ENCODE measurements around the gene TEAD1.

Gene TEAD1

DNA sequence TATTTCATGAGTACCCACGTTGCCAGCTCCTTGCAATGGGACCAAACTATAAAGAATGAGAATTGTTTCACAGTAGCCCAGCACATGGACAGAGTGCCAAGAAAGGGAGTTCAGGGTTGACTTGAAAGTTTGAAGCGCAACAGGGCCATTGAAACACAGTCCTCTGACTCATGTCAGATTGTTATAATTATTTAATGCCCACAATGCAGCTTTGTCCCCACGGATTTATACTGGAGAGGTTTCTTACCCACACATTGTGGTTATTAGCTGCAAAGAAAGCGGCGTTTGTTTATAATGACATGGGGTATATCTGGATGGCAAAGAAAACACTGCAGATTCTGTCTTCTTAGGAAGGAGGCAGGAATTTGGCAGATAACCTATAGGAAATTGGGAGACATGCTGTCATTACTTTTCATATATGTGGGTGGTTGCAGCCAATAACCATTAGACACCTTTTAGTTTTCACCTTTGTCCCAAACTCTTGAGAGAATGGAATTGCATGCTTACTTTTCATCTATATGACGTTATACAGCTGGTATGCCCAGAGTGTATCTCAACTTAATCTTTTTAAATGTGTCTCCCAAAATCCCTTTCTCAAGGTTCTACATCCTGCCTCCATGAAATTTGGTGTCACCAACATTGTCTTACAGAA lies 143.6 kb downstream of the TEAD1 start:
- no peak for FAIRE-seq

DNA sequence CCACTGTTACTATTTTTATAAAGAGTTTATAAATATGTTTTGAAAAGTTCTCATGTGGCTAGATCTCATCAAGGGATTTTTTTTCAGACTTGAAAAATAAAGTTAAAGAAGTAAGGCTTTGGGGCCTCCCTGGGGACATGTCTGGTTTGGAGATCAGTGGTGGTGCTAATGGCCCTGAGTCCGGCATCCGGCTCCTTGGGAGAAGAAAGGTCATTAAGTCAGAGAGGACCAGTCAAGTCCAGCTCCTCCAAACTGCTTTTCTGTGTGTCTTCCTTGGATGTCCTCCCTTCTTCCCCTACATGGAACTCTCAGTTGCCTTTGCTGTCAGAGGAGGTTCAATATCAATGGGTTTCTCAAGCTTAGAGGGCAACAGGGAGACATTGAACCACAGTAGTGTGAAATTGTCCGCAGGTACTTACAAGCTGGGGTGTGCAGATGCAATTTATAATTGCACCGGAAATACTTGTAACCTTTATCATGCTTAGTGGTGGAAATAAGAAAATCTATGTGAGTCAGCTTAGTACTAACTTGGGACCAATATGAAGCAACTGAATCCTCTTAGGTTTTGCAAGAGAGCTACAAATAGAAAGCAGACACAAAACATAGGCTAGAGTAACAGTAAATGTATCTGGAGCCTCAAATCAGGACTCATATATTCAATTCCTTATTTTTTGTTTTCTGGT lies 144.3 kb downstream of the TEAD1 start:
- no peak for FAIRE-seq

- FAIRE-seq: no peak
Observed at GRCh38 chr11:12822392-12823022, 148.3 kb downstream of the TEAD1 start.

DNA sequence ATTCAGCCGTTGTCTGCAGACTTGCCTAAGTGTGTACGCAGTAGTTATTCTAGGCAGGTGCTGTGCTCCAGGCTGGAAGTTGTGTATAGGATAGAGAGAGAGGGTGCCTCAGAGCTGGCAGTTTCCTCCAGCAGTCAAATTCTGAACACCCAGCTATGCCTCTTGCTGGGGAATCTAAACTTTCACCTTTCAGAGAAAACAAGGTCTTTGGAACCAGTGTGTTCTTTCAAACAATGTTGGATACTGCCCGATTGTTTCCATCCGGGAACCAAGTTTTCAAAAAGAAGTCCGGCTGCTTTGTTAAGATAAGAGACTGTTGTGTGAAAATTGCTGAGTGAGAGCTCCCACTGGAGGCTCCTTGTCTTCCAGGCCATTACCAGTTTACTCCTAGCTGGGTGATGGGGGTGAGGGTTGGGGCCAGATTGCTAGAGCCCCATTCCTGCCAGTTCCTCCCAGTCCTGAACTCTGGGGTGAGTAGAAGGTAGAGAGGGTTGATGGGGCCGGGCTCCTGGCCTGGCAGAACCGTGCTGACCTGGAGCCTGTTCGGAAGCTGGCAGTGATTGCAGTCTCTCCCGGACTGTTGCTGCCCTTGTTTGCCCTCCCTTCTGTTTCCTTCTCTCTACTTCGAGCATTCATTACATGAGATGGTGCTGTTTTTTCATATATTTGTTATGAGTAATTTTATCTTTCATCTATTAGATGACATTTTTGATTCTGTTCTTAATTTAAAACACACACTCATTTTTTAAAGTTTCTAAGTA lies 150.2 kb downstream of the TEAD1 start:
- FAIRE-seq: no peak

DNA sequence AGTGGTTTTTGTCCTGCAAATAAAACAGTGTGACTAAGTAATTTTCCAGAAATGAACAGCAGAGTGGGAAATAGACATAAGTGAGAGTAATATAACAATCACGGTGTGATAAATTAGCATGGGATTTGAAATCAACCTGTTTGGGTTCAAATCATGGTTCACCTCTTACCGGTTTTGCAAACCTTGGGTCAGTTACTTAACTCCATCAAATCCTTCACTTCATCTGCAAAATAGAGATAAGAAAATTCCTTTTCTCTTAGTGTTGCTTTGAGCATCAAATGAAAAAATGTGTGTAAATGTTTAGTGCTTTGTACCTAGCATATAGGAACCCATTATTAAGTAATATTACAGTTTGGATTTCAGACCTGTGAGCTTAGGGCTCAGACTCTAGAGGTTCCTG lies 152.2 kb downstream of the TEAD1 start:
- FAIRE-seq: no peak

- FAIRE-seq: no peak
Observed at GRCh38 chr11:12827369-12827768, 153.1 kb downstream of the TEAD1 start.

- FAIRE-seq: no peak
Observed at GRCh38 chr11:12827929-12828812, 153.9 kb downstream of the TEAD1 start.

- FAIRE-seq: no peak
Observed at GRCh38 chr11:12829131-12829530, 154.9 kb downstream of the TEAD1 start.

DNA sequence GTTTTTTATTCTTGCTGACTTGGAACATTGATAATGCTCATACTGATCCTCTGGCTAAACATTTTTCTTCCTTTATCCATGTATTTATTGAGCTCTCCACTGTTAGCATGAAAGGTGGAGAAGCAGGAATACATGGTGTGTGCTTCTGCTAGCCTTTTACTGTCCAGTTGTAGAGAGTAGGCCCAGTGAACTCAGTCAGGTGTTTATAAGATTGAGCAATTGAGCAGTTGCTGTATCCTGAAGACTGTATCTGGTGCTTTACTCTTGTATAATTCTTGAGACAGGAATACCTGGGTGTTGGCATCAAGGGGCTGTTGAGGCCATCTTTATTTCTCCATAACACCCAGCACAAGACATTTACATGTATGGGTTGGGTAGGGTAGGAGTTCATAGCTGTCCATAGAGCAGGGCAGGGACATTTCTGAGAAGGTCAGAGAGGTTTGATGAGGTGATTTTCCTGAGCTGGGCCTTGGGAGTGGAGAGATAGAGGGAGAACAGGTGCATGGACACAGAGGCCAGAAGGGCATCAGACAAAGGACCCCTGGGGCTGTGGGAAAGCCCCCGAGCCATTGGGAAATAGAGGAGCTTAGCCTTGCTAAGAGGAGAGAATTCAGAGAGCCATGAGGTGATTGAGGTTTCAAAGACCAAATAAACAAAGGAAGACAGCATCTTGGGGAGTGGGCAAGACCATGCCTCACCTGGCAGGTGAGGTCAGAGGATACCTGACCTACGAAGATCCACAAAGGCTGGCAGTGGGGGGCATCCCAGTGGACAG lies 155.5 kb downstream of the TEAD1 start:
- no peak for FAIRE-seq

DNA sequence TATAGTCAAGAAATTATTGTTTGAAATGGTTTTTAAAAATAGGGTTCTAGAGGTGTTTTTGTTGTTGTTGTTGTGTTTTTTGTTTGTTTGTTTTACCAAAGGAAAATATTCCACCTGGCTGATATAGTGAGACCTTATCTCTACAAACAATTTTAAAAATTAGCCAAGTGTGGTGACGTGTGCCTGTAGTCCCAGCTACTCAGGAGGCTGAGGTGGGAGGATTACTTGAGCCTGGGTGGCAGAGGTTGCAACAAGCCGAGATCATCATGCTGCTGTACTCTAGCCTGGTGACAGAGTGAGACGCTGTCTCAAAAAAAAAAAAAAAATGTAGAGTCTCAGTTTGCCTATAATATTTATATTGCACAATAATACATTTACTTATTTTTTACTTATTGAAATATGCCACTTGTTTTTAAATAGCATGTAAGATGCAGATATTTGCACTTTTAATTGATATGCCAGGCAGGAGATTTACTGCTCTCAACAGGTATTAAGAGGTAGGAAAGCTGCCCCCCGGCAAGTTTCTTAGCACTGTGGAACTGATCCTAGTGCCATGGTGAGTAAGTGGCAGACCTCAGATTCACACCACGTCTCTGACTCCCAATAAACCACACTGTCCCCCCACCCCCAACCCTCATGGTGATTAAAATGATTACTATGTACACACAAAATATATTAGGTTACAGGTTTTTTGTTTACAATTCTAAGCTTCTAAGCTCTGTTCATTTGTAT lies 157.4 kb downstream of the TEAD1 start:
- FAIRE-seq: no peak

DNA sequence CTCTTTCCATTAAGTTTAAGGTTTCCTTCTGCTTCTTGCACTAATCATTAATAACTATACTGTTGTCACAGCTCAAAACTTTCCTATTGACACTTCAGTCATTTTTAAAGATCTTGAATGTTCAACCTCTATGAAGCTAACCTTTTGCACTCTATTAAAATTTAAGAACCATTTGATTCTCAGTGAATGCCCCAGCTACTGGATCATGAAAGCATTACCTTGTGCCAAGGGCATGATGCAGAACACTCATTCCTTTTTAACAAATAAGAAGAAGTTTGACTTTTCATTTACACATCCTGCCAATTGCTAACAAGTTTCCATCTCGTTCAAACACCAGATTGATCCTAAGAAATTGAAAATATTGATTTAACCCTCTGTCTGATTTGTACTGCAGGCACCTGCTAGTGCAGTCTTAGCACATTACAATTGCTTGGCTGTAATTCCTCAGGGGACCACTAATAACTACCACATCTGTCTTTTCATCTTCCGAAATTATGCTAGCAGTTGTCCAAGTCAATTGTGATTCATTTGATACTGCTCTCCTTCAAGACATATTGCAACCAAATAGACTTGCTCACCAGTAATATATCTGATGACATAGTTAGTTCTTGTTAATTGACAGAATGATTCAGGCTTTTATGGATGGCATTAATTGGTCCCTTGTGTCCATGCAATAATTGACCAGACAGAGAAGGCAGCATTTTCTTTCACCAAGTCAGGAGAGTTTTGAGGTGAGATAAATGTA lies 158.4 kb downstream of the TEAD1 start:
- FAIRE-seq: no peak

GRCh38 chr11:12834166-12834565 lies 159.9 kb downstream of the TEAD1 start:
- FAIRE-seq: no peak

- FAIRE-seq: no peak
Observed at GRCh38 chr11:12834630-12835029, 160.4 kb downstream of the TEAD1 start.

DNA sequence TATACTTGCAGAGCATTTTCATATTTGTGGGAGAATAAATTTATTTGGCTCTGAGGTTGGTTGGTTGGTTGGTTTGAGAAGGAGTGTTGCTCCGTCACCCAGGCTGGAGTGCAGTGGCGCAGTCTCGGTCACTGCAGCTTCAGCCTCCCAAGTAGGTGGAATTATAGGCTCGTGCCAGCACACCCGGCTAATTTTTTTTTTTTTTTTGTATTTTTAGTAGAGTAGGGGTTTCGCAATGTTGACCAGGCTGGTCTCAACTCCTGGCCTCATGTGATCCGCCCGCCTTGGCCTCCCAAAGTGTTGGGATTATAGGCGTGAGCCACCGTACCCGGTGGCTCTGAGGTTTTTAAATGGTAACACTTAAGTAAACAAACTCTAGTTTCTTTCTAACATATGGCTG lies 161.1 kb downstream of the TEAD1 start:
- FAIRE-seq: no peak

- FAIRE-seq: no peak
Observed at GRCh38 chr11:12838463-12839123, 164.4 kb downstream of the TEAD1 start.

GRCh38 chr11:12840871-12841660 lies 166.8 kb downstream of the TEAD1 start:
- FAIRE-seq: no peak

DNA sequence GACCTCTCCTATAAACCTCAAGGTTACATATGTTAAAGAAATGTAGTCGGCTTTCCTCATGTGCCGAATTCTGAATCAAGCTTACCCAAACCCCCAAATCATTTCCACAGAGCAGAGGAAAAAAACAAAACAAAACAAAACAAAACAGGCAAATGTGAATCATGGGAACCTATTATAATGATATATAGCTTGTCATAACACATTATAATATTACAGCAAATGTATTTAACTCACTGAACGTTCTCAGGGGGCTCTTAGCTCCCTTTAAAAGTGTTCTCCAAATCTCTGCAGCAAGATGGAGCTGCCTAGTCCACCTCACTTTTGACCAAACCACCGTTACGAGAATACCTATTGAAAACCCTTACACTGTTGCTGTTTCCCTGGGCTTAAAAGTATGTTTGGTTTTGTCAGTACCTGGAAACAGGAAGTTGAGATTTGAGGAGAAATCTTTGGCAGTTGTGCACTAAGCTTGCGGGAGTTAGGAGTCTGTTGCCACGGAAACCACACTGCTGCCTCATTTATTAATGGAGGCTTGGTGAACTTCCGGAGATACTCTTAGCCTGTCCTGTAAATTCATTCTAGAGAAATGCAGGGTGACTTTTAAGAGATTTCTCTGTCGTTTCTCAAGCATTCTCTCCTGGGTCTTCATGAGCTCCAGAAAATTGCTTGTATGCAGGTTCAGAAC lies 167.9 kb downstream of the TEAD1 start:
- no peak for FAIRE-seq

DNA sequence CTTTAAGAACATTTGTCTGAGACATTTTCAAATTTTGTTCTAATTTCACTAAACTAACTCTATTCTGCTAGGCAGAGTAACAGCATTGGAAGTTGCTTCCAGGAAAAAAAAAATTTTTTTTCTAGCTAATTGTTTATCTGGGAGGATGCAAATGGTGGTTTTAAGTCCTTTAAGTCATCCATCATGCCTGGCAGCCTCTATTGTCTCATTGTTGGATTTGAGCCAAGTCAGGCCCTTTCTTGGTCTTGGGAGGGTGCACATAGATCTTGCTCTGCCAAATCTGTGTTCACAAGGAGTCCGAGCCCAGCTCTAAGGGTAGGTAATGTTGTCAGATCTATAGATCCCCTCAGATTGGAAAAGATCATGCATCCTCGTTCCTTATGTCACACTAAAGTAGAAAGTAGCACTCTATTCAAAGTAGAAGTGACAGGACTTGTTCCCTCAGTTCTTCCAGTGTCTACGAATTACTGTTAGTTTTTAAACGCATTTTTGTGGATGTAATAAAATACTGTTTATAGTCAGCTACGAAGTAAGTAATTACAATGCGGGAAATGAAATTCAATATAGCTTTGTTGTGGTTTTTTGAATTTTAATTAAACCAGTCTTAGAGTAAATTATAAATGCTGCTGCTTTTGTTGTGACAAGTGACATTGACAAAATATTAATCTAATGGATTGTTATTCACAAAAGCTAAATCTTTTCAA lies 168.9 kb downstream of the TEAD1 start:
- no peak for FAIRE-seq
